ENCODE data around the gene TAMALIN.

- TF ChIP-seq CTCF (IDR thresholded peaks at IDR 0.05; ENCODE audit: borderline replicate concordance, extremely low read depth, low read length, poor library complexity, severe bottlenecking) (no peak), EZH2 (IDR thresholded peaks at IDR 0.05; ENCODE audit: borderline replicate concordance, low read depth, low read length, severe bottlenecking) (no peak)
These were observed 48.2 kb upstream of the TAMALIN start for GRCh38 chr12:51958542-51958941.

Data from DND-41 (cell line).